ENCODE results near the gene PXMP4. TPM values are rescaled to one million over a fixed set of nuclear protein-coding genes. Genes with fewer than 3 reads are reported as not detected.

PXMP4 gene
- total and polyA plus RNA-seq, 2 of the 4 experiments (the other 2 are of a cell fraction): 3.6 to 7.1 TPM

GRCh38 chr20:33674294-33675135 is 45.6 kb downstream of the PXMP4 start, which contains the start of gene NECAB3:
NECAB3 (minus strand) TSS chr20:33674428; CDS start chr20:33674352, 76 bp downstream.
- in situ Hi-C loops (cut with MboI; ENCODE audit: low sequenced_read_pairs) (no loop called here), intact Hi-C loops (cut with micrococcal nuclease) (no loop called here), dilution Hi-C loops (cut with HindIII; ENCODE audit: low sequenced_read_pairs, unreplicated experiment) (no loop called here)
- H3K9me3 ChIP-seq (ENCODE audit: control insufficient read depth, insufficient read depth, low read length): no peaks in the 10 kb centered on the region
- peak within 1 kb of the TSS; percentile 96 for H3K23ac ChIP-seq (ENCODE audit: low read depth, low read length)
- peaks cover 18% of the 10 kb centered on the region for H3K9me1 ChIP-seq (ENCODE audit: insufficient read depth, low read length)
- peak within 1 kb of the TSS; percentile 97 for H2AK9ac ChIP-seq (replicated peaks; ENCODE audit: low read depth, low read length, poor library complexity)
- H2AK5ac ChIP-seq (ENCODE audit: low read depth, low read length): peak within 1 kb of the TSS; percentile 98
- BruUV-seq (replicated peaks): no TSS peak
- H3K4me2 ChIP-seq (ENCODE audit: low read depth, low read length): peak within 1 kb of the TSS; percentile 99
- peak within 1 kb of the TSS; percentile 85 for H3K18ac ChIP-seq (ENCODE audit: low read depth, low read length)
- H3K27me3 ChIP-seq (ENCODE audit: control insufficient read depth, insufficient read depth, low read length): no peaks in the 10 kb centered on the region
- peak within 1 kb of the TSS; percentile 79 to 96 for H4K8ac ChIP-seq (ENCODE audit: low read depth in 2 of 2, low read length in 2 of 2)
- peak within 1 kb of the TSS; percentile 92 for H2AFZ ChIP-seq (replicated peaks; ENCODE audit: low read length, poor library complexity)
- H4K5ac ChIP-seq (ENCODE audit: low read depth, low read length): peak within 1 kb of the TSS; percentile 78
- H2BK15ac ChIP-seq (ENCODE audit: low read depth, low read length): peak within 1 kb of the TSS; percentile 80; the same call in 1 of the 3 replicates
- H3K36me3 ChIP-seq (ENCODE audit: control insufficient read depth, insufficient read depth, low read length): peaks cover 8% of the 10 kb centered on the region; the same call in 1 of the 2 replicates
- DNase-seq (peak; percentile 59), ATAC-seq (ENCODE audit: low read depth) (peak; percentile 94)
- peaks cover 8 to 53% of the 10 kb centered on the region in 2 experiments; a peak in 3 of 4 replicates for H3K79me1 ChIP-seq (ENCODE audit: low read depth in 1 of 2, low read length in 2 of 2)
- TF ChIP-seq MAZ (IDR thresholded peaks at IDR 0.05; ENCODE audit: borderline replicate concordance, low read depth, low read length) (peak; percentile 65; the same call in 1 of the 2 replicates), CTCF (conservative IDR thresholded peaks at IDR 0.05; ENCODE audit: low read depth, low read length) (no peak)
- H2BK5ac ChIP-seq (ENCODE audit: low read depth, low read length, poor library complexity, severe bottlenecking): peak within 1 kb of the TSS; percentile 70
- peaks cover 27% of the 10 kb centered on the region for H3K4me1 ChIP-seq (ENCODE audit: control insufficient read depth, insufficient read depth, low read length)
- CTCF ChIA-PET: no interaction called here
- peak within 1 kb of the TSS; percentile 96 for H3K4ac ChIP-seq (ENCODE audit: low read depth, low read length)
- peaks cover 16% of the 10 kb centered on the region; the same call in 1 of the 2 replicates for H4K20me1 ChIP-seq (ENCODE audit: insufficient read depth, low read length)
- POLR2A ChIA-PET (ENCODE audit: unreplicated experiment): interaction anchor here (0.6 kb wide), 1 partner anchor 255 kb away, joined by 4 read pairs; no protein-coding TSS in a partner anchor
- peak within 1 kb of the TSS; percentile 71 for H2BK120ac ChIP-seq (ENCODE audit: low read depth, low read length)
- H2BK20ac ChIP-seq (ENCODE audit: low read depth, low read length): peak within 1 kb of the TSS; percentile 40
- 3% methylated on average over 60 of the region's 73 CpGs; no CpG with 5 or more reads in 1 of the 2 experiments for WGBS, 2 experiments (ENCODE audit: extremely low coverage in 2 of 2, insufficient read length in 1 of 2)
- peak within 1 kb of the TSS; percentile 94 for H3K4me3 ChIP-seq (ENCODE audit: insufficient read depth, low read depth, low read length)
- peak within 1 kb of the TSS; percentile 99 for H3K9ac ChIP-seq (ENCODE audit: low read depth, low read length)
- peak within 1 kb of the TSS; percentile 100 for H3K14ac ChIP-seq (replicated peaks; ENCODE audit: low read depth, low read length)
- H4K91ac ChIP-seq (ENCODE audit: insufficient read depth, low read depth, low read length): peak within 1 kb of the TSS; percentile 81
- H3K27ac ChIP-seq (ENCODE audit: insufficient read depth, low read length): peak within 1 kb of the TSS; percentile 78
- peak within 1 kb of the TSS; percentile 53; the same call in 1 of the 2 replicates for H3K56ac ChIP-seq (ENCODE audit: extremely low read depth, insufficient read depth, low read length)
